Measurements from ENCODE around the gene CKB. TPM values are rescaled to one million over a fixed set of nuclear protein-coding genes. Genes with fewer than 3 reads are reported as not detected.

CKB gene
- polyA plus RNA-seq, 2 of the 4 experiments (the other 2 are of a cell fraction), result 52.3 to 79.8 TPM

DNA sequence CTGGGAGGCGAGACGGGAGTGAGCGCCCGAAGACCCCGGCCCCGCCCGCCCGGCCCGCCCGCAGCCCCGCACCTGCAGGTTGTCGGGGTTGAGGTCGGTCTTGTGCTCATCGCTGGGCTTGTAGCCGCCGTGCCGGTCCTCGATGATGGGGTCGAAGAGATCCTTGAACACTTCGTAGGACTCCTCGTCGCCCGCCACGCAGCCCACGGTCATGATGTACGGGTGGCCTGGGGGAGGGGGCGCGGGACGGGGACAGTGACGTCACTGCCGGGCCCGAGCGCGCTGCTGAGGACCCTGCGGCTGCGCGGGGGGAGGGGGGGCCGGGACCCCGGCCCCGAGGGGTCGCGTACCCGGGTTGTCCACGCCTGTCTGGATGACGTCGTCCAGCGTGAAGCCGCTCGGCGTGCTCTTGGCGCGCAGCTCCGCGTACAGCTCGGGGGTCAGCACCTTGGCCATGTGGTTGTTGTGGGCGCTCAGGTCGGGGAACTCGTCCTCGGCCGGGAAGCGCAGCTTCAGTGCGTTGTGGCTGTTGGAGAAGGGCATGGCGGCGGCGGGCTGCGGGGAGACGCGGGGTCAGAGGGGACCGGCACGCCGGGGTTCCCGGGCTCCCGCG, 573 bp downstream of the CKB start:
- FAIRE-seq, result no peak
- WGBS (ENCODE audit: missing lambda C conversion rate), result 5% methylated on average over 27 of the region's 74 CpGs
- H3K4me1 ChIP-seq, result peaks cover 64% of the 10 kb centered on the region

DNA sequence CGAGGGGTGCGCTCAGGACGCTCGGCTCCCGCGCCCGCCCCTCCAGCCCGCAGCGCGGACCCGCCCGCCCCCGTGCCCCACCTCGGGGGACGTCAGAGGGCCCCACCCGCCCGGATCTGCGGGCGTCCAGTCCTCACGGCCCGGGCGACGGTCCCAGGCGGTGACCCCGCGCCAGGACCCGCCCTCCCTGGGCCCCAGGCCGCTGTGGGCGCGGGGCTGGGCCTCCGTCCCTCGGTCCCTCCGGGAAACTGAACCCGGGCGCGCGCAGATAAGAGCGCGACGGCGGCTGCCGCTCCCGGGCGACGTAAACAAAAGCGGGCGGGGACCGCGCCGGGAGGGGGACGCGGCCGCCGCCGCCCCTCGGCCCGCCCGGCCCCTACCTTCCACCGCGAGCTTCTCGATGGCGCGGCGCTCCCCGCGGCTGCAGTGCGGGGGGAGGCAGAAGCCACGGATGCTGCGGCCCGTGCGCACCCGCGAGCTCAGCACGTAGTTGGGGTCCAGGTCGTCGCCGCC, 1.1 kb downstream of the CKB start:
- H3K4me1 ChIP-seq, result peaks cover 63% of the 10 kb centered on the region
- TF ChIP-seq MAZ (IDR thresholded peaks at IDR 0.05; ENCODE audit: borderline replicate concordance, low read depth, low read length) (no peak), RNF2 (IDR thresholded peaks at IDR 0.05; ENCODE audit: borderline replicate concordance, low read depth) (no peak), KDM1A (IDR thresholded peaks at IDR 0.05; ENCODE audit: low read depth) (no peak), MYC (IDR thresholded peaks at IDR 0.05; ENCODE audit: borderline replicate concordance, low read length) (no peak)
- TF ChIP-seq, protein P1, sequence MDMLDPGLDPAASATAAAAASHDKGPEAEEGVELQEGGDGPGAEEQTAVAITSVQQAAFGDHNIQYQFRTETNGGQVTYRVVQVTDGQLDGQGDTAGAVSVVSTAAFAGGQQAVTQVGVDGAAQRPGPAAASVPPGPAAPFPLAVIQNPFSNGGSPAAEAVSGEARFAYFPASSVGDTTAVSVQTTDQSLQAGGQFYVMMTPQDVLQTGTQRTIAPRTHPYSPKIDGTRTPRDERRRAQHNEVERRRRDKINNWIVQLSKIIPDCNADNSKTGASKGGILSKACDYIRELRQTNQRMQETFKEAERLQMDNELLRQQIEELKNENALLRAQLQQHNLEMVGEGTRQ (IDR thresholded peaks at IDR 0.05), result no peak
- H3K4me3 ChIP-seq, result peak overlapping the region; percentile 79
- ATAC-seq (peak in 1 of 2 experiments; percentile 2; a peak in 4 of 6 replicates), DNase-seq (ENCODE audit: low read depth in 1 of 2, low spot score in 1 of 2) (no peak), FAIRE-seq (no peak)
- peak overlapping the region; percentile 100 for H3K4me2 ChIP-seq
- ChIA-PET CTCF (interaction anchor here (1.6 to 10.0 kb wide), 5 partner anchors 12 to 48 kb away, joined by 3 to 489 read pairs (median 59); partner anchors contain the start of genes BAG5 and TRMT61A), POLR2A (interaction anchor here (0.7 to 1.4 kb wide), 5 partner anchors 17 to 88 kb away, joined by 3 to 4 read pairs (median 4); no protein-coding TSS in a partner anchor)
- H3K27ac ChIP-seq, result peak overlapping the region; percentile 71 to 88
- WGBS (ENCODE audit: missing lambda C conversion rate), result 2% methylated on average over 11 of the region's 77 CpGs
- H3K9me3 ChIP-seq, result no peaks in the 10 kb centered on the region

More for the DNA sequence above, 573 bp downstream of the CKB start:
- no peak for DNase-seq (ENCODE audit: low read depth in 1 of 2, low spot score in 1 of 2)
- Histone ChIP-seq H3K27ac (peak overlapping the region; percentile 71 to 88; a peak in 5 of 6 replicates), H3K4me2 (peak overlapping the region; percentile 100), H3K9me3 (no peaks in the 10 kb centered on the region), H3K4me3 (peak overlapping the region; percentile 79)
- no peak for TF ChIP-seq PHF8 (IDR thresholded peaks at IDR 0.05; ENCODE audit: borderline replicate concordance, low read depth)
- no peak for TF ChIP-seq EHF (CRISPR knock-in tag; IDR thresholded peaks at IDR 0.05)
- TF ChIP-seq POLR2AphosphoS2 (conservative IDR thresholded peaks at IDR 0.05; ENCODE audit: low read length), result no peak
- TF ChIP-seq, protein P2, sequence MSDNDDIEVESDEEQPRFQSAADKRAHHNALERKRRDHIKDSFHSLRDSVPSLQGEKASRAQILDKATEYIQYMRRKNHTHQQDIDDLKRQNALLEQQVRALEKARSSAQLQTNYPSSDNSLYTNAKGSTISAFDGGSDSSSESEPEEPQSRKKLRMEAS (IDR thresholded peaks at IDR 0.05), result peak; percentile 74
- TF ChIP-seq CHD2 (IDR thresholded peaks at IDR 0.05; ENCODE audit: low read length, partially characterized antibody), result no peak
- no peak for TF ChIP-seq HOXA7 (CRISPR knock-in tag; IDR thresholded peaks at IDR 0.05)
- TF ChIP-seq GATA3 (IDR thresholded peaks at IDR 0.05; ENCODE audit: borderline replicate concordance), result 0 out of 2 replicates have a peak, but pooled peaks have one; percentile 5
- TF ChIP-seq ZFP36 (IDR thresholded peaks at IDR 0.05; ENCODE audit: borderline replicate concordance, partially characterized antibody), result no peak
- TF ChIP-seq RNF2 (IDR thresholded peaks at IDR 0.05; ENCODE audit: borderline replicate concordance, low read depth), result peak; percentile 90; the same call in 1 of the 2 replicates
- TF ChIP-seq FOSL2 (IDR thresholded peaks at IDR 0.05), result no peak
- no peak for TF ChIP-seq FOSL2 (CRISPR knock-in tag; IDR thresholded peaks at IDR 0.05)
- TF ChIP-seq EHMT2 (IDR thresholded peaks at IDR 0.05; ENCODE audit: low read depth), result no peak
- TF ChIP-seq RCOR1 (IDR thresholded peaks at IDR 0.05; ENCODE audit: low read depth, low read length), result no peak
- TF ChIP-seq, protein P3, sequence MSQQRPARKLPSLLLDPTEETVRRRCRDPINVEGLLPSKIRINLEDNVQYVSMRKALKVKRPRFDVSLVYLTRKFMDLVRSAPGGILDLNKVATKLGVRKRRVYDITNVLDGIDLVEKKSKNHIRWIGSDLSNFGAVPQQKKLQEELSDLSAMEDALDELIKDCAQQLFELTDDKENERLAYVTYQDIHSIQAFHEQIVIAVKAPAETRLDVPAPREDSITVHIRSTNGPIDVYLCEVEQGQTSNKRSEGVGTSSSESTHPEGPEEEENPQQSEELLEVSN (IDR thresholded peaks at IDR 0.05; ENCODE audit: borderline replicate concordance, low read depth), result peak; percentile 79
- TF ChIP-seq EP300 (IDR thresholded peaks at IDR 0.05), result no peak
- no peak for TF ChIP-seq MYC (IDR thresholded peaks at IDR 0.05; ENCODE audit: borderline replicate concordance, low read length)
- TF ChIP-seq CHD4 (IDR thresholded peaks at IDR 0.05; ENCODE audit: borderline replicate concordance), result no peak
- no peak for TF ChIP-seq HOXB5 (CRISPR knock-in tag; IDR thresholded peaks at IDR 0.05)
- ATAC-seq, result no peak
- ChIA-PET CTCF (interaction anchor here (0.9 to 10.0 kb wide), 5 partner anchors 12 to 131 kb away, joined by 3 to 489 read pairs (median 59); partner anchors contain the start of genes BAG5 and TRMT61A), POLR2A (interaction anchor here (0.7 to 1.4 kb wide), 5 partner anchors 17 to 87 kb away, joined by 3 to 6 read pairs (median 4); no protein-coding TSS in a partner anchor)

Data from A549 (cell line).